A549 (cell line): ENCODE data around the gene TNFRSF1B. TPM values are rescaled to one million over a fixed set of nuclear protein-coding genes. Genes with fewer than 3 reads are reported as not detected.

Source experiments
- ATAC-seq, 2 experiments: fragments of 200-7000 bp in 1 of 2; fragments of >200 bp in 1 of 2; cut with Nextera tagmentation in 1 of 2; cut with Tn5 transposase in 1 of 2; 3 replicates each; pipeline versions ENCODE4 v1.8.0 to v1.9.1; 2018 to 2020; ENCODE audit warnings: mild to moderate bottlenecking in 1 of 2, moderate library complexity in 1 of 2
- CTCF ChIA-PET: fragments of 300-600 bp; sonication (Branson Sonifier 250); formaldehyde crosslinking; extraction: SDS; loops from one replicate; lab custom pipeline; 2021; ENCODE audit warnings: antibody characterized with exemption, inconsistent platforms; lab: Yijun Ruan, JAX
- POLR2A ChIA-PET: fragments of 350-600 bp; formaldehyde crosslinking; extraction: SDS; loops from one replicate; lab custom pipeline; 2021; ENCODE audit warnings: antibody characterized with exemption, inconsistent platforms; lab: Yijun Ruan, JAX
- DNase-seq, 2 experiments: peaks; one replicate each; pipeline versions ENCODE4 v3.0.0 to v3.0.0-alpha.2; 2011 to 2016; ENCODE audit warnings: low read depth in 1 of 2, low spot score in 1 of 2
- FAIRE-seq: peaks from 2 replicates; lab custom pipeline; 2011; peaks lifted over from hg19 to GRCh38; lab: Jason Lieb, UNC
- H3K27ac ChIP-seq, 2 experiments: fragments of >200 bp; sonication (Bioruptor Twin); formaldehyde crosslinking; 3 replicates each; pipeline ENCODE4 v1.5.1; 2016 to 2017
- H3K4me1 ChIP-seq: fragments of >200 bp; sonication (Bioruptor Twin); formaldehyde crosslinking; 3 replicates; pipeline ENCODE4 v1.6.1; 2016
- H3K4me2 ChIP-seq: fragments of >200 bp; sonication (Bioruptor Twin); formaldehyde crosslinking; 3 replicates; pipeline ENCODE4 v1.6.1; 2016
- H3K4me3 ChIP-seq: fragments of >200 bp; sonication (Bioruptor Twin); formaldehyde crosslinking; 3 replicates; pipeline ENCODE4 v1.5.1; 2016
- H3K9me3 ChIP-seq: fragments of >200 bp; sonication (Bioruptor Twin); formaldehyde crosslinking; 3 replicates; pipeline ENCODE4 v1.6.1; 2016
- CBX2 ChIP-seq: fragments of 200-600 bp; sonication (generic); IDR thresholded peaks from 2 replicates; pipeline ENCODE4 v1.6.1; 2016; ENCODE audit warnings: low read depth, mild to moderate bottlenecking, borderline replicate concordance
- CHD2 ChIP-seq: fragments of 150-350 bp; IDR thresholded peaks from 2 replicates; pipeline ENCODE4 v1.6.1; 2014; ENCODE audit warnings: low read length; ENCODE audit not compliant: partially characterized antibody
- EHMT2 ChIP-seq: fragments of 200-600 bp; sonication (generic); IDR thresholded peaks from 2 replicates; pipeline ENCODE4 v1.6.1; 2016; ENCODE audit warnings: antibody characterized with exemption, low read depth, mild to moderate bottlenecking, moderate library complexity
- ESRRA ChIP-seq: fragments of 150-350 bp; IDR thresholded peaks from 2 replicates; pipeline ENCODE4 v1.6.1; 2014; ENCODE audit warnings: mild to moderate bottlenecking, low read length, borderline replicate concordance
- FOSB ChIP-seq: fragments of 250-450 bp; sonication (Bioruptor Pico); IDR thresholded peaks from 2 replicates; pipeline ENCODE4 v1.5.0; 2020; ENCODE audit warnings: mild to moderate bottlenecking, moderate library complexity
- FOSL2 ChIP-seq, 2 experiments: fragments of 450-650 bp in 1 of 2; fragments of >200 bp in 1 of 2; sonication (Bioruptor Twin) in 1 of 2; formaldehyde crosslinking; IDR thresholded peaks; 2 replicates each; pipeline versions ENCODE4 v1.5.0 to v1.6.1; 2016 to 2020; ENCODE audit warnings: mild to moderate bottlenecking in 1 of 2, moderate library complexity in 1 of 2
- HDAC2 ChIP-seq: fragments of 200-600 bp; sonication (generic); IDR thresholded peaks from 2 replicates; pipeline ENCODE4 v1.6.1; 2016
- HEYL ChIP-seq: fragments of 250-450 bp; sonication (Bioruptor Pico); IDR thresholded peaks from 2 replicates; pipeline ENCODE4 v1.8.0; 2021; ENCODE audit warnings: mild to moderate bottlenecking, moderate library complexity
- HOXB5 ChIP-seq: fragments of 250-450 bp; sonication (Bioruptor Pico); IDR thresholded peaks from 2 replicates; pipeline ENCODE4 v1.5.0; 2020; ENCODE audit warnings: mild to moderate bottlenecking, moderate library complexity
- JUNB ChIP-seq: fragments of >200 bp; sonication (Bioruptor Twin); formaldehyde crosslinking; IDR thresholded peaks from 2 replicates; pipeline ENCODE4 v1.6.1; 2016
- MAZ ChIP-seq: fragments of 150-350 bp; IDR thresholded peaks from 2 replicates; pipeline ENCODE4 v1.6.1; 2014; ENCODE audit warnings: antibody characterized with exemption, low read depth, low read length, borderline replicate concordance
- MYC ChIP-seq: IDR thresholded peaks from 2 replicates; pipeline ENCODE4 v1.6.1; 2012; ENCODE audit warnings: mild to moderate bottlenecking, inconsistent platforms, low read length, improper control_type of control experiment, borderline replicate concordance
- NR3C1 ChIP-seq: fragments of >200 bp; sonication (Bioruptor Twin); formaldehyde crosslinking; IDR thresholded peaks from 3 replicates; pipeline ENCODE4 v1.6.1; 2017
- POLR2AphosphoS2 ChIP-seq: conservative IDR thresholded peaks from 2 replicates; pipeline ENCODE4 v1.6.1; 2012; ENCODE audit warnings: low read length, improper control_type of control experiment, inconsistent platforms
- RAD21 ChIP-seq, 2 experiments: fragments of >200 bp in 1 of 2; sonication (Bioruptor Twin) in 1 of 2; formaldehyde crosslinking in 1 of 2; IDR thresholded peaks in 1 of 2; conservative IDR thresholded peaks in 1 of 2; 2 replicates in 1 of 2; 3 replicates in 1 of 2; pipeline ENCODE4 v1.6.1; 2012 to 2018; ENCODE audit warnings: inconsistent platforms in 1 of 2
- RNF2 ChIP-seq: fragments of 200-600 bp; sonication (generic); IDR thresholded peaks from 2 replicates; pipeline ENCODE4 v1.6.1; 2016; ENCODE audit warnings: low read depth, mild to moderate bottlenecking, antibody characterized with exemption, moderate library complexity, borderline replicate concordance
- ZFP36 ChIP-seq: fragments of 450-650 bp; IDR thresholded peaks from 2 replicates; pipeline ENCODE4 v1.6.1; 2014; ENCODE audit warnings: borderline replicate concordance; ENCODE audit not compliant: partially characterized antibody
- WGBS: methylation state at CpG from one replicate; pipeline ENCODE4 v1.1.6; 2017; ENCODE audit errors: missing lambda C conversion rate; 5-methylcytosine and 5-hydroxymethylcytosine counted together
- polyA plus RNA-seq, 4 experiments: library from polyadenylated mRNA; depleted of rRNA in 3 of 4; stranded (reverse); fragments of >200 nt; fragmentation: RNase III in 1 of 4; extraction: RNeasy Plus Mini Kit Qiagen cat#74134 plus additional on column Dnase treatment in 1 of 4; gene quantifications; 2 replicates in 3 of 4; 3 replicates in 1 of 4; pipeline ENCODE4 v1.2.3, GENCODE V29; 2011 to 2017
- TF ChIP-seq, protein P1 (sequence below): fragments of >200 bp; sonication (Bioruptor Twin); formaldehyde crosslinking; IDR thresholded peaks from 2 replicates; pipeline ENCODE4 v1.6.1; 2016
- TF ChIP-seq, protein P2 (sequence below): fragments of 250-450 bp; sonication (Bioruptor Pico); IDR thresholded peaks from 2 replicates; pipeline ENCODE4 v1.5.0; 2020; ENCODE audit warnings: low read depth, mild to moderate bottlenecking, moderate library complexity
- TF ChIP-seq, protein P3 (sequence below): fragments of 200-600 bp; sonication (generic); IDR thresholded peaks from 2 replicates; pipeline ENCODE4 v1.6.1; 2016; ENCODE audit warnings: antibody characterized with exemption, mild to moderate bottlenecking, moderate library complexity
- TF ChIP-seq, protein P4 (sequence below): fragments of 250-450 bp; sonication (Bioruptor Pico); IDR thresholded peaks from 2 replicates; pipeline ENCODE4 v1.5.0; 2021; ENCODE audit warnings: mild to moderate bottlenecking, moderate library complexity, borderline replicate concordance

The TNFRSF1B gene
- polyA plus RNA-seq, 2 of the 4 experiments (the other 2 are of a cell fraction), result 0.05 to 0.06 TPM

DNA sequence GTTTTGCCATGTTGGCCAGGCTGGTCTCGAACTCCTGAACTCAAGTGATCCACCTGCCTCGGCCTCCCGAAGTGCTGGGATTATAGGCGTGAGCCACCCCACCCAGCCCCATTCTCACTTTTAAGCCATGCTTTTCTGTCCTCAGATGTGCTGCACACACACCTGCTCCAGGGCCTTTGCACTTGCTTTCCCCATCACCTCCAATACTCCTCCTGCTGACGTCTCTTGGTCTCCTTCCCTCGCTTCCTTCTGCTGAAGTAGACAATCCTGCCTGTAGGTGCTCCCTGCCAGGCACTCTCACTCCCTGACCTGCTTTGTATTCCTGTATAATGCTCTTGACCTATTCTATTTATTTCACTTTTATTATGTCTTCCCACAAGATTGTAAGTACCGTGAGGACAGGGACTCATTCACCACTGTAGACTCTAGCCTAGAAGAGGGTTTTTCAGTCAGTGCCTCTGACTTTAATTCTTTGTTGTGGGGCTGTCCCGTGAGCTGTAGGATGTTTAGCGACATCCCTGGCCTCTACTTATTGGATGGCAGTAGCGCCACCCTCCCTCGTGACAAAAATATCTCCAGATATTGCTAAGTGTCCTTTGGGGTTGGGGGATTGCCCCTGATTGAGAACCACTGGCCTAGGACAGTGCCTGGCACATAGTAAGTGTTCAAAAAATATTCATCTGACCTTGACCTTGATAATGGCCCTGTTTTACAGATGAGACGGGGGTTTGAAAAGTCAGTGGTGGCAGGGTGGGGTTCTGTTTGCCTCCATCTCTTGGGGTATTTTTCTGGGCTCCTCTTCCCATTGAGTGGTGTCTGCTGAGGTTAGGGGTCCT lies 4.6 kb downstream of the TNFRSF1B start:
- no peak for ATAC-seq
- FAIRE-seq, result no peak
- H3K4me2 ChIP-seq, result no peak overlapping the region
- ChIA-PET CTCF (no interaction called here), POLR2A (no interaction called here)
- no peak overlapping the region for H3K4me3 ChIP-seq
- DNase-seq, result no peak
- H3K9me3 ChIP-seq, result no peaks in the 10 kb centered on the region
- WGBS, result 78% methylated on average over 12 of the region's 12 CpGs
- no peaks in the 10 kb centered on the region for H3K4me1 ChIP-seq
- no peak overlapping the region for H3K27ac ChIP-seq
- no peak for TF ChIP-seq ZFP36
- TF ChIP-seq HDAC2, result no peak
- TF ChIP-seq MAZ, result no peak
- TF ChIP-seq RAD21 (conservative IDR thresholded peaks at IDR 0.05 in 1 of 2, IDR thresholded peaks at IDR 0.05 in 1 of 2), result no peak
- TF ChIP-seq, protein P1, sequence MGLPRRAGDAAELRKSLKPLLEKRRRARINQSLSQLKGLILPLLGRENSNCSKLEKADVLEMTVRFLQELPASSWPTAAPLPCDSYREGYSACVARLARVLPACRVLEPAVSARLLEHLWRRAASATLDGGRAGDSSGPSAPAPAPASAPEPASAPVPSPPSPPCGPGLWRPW, result no peak

DNA sequence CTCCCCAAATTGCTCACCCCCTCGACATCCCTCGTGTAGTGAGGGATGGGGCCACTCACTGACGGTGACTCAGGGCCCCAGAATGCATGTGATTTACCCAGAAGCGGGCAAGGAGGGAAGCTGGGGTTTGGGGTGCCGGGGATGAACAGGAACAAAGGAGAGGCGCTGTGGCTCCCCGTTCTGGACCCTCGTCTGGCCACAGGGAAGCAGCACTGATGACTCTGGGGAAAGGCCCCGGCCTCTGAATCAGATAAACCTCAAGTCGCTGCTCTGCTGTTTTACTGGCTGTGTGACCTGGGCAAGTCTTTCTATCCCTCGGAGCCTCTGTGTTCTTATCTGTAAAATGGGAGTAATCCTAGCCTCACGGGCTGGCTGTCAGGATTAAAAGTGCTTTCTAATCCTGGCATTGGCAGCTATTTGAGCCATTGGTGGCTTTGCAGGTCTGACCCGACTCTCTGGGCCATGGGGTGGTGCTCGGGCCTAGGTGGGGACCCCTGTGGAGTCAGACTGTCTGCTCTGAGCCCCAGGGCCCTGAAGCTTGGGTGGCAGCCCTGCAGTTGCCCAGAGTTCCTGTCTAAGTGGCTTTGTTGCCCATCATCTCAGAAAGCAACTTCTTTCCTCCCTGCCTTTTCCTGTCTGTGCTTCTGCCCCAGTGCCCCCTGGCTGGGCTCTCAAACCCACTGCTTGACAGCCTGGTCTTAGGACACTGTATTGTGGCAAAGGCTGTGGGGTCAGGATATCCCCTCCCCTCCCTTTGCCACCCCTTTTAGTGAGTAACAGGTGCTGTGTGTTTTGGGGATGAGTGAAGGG lies 5.5 kb downstream of the TNFRSF1B start:
- H3K4me2 ChIP-seq, result no peak overlapping the region
- POLR2A ChIA-PET, result no interaction called here
- CTCF ChIA-PET, result no interaction called here
- H3K9me3 ChIP-seq, result no peaks in the 10 kb centered on the region
- H3K4me1 ChIP-seq, result no peaks in the 10 kb centered on the region
- H3K27ac ChIP-seq, result no peak overlapping the region
- FAIRE-seq (no peak), ATAC-seq (no peak), DNase-seq (no peak)
- 65% methylated on average over 10 of the region's 14 CpGs for WGBS
- no peak overlapping the region for H3K4me3 ChIP-seq
- no peak for TF ChIP-seq CHD2
- TF ChIP-seq ESRRA, result no peak
- TF ChIP-seq EHMT2, result no peak
- no peak for TF ChIP-seq HEYL (CRISPR knock-in tag)
- no peak for TF ChIP-seq FOSL2 (IDR thresholded peaks at IDR 0.05)
- TF ChIP-seq FOSL2 (CRISPR knock-in tag; IDR thresholded peaks at IDR 0.05), result no peak
- TF ChIP-seq FOSB (CRISPR knock-in tag), result no peak
- TF ChIP-seq, protein P2, sequence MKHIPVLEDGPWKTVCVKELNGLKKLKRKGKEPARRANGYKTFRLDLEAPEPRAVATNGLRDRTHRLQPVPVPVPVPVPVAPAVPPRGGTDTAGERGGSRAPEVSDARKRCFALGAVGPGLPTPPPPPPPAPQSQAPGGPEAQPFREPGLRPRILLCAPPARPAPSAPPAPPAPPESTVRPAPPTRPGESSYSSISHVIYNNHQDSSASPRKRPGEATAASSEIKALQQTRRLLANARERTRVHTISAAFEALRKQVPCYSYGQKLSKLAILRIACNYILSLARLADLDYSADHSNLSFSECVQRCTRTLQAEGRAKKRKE, result no peak
- no peak for TF ChIP-seq MYC
- no peak for TF ChIP-seq POLR2AphosphoS2
- TF ChIP-seq, protein P3, sequence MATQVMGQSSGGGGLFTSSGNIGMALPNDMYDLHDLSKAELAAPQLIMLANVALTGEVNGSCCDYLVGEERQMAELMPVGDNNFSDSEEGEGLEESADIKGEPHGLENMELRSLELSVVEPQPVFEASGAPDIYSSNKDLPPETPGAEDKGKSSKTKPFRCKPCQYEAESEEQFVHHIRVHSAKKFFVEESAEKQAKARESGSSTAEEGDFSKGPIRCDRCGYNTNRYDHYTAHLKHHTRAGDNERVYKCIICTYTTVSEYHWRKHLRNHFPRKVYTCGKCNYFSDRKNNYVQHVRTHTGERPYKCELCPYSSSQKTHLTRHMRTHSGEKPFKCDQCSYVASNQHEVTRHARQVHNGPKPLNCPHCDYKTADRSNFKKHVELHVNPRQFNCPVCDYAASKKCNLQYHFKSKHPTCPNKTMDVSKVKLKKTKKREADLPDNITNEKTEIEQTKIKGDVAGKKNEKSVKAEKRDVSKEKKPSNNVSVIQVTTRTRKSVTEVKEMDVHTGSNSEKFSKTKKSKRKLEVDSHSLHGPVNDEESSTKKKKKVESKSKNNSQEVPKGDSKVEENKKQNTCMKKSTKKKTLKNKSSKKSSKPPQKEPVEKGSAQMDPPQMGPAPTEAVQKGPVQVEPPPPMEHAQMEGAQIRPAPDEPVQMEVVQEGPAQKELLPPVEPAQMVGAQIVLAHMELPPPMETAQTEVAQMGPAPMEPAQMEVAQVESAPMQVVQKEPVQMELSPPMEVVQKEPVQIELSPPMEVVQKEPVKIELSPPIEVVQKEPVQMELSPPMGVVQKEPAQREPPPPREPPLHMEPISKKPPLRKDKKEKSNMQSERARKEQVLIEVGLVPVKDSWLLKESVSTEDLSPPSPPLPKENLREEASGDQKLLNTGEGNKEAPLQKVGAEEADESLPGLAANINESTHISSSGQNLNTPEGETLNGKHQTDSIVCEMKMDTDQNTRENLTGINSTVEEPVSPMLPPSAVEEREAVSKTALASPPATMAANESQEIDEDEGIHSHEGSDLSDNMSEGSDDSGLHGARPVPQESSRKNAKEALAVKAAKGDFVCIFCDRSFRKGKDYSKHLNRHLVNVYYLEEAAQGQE, result no peak
- TF ChIP-seq HDAC2, result no peak
- TF ChIP-seq HOXB5 (CRISPR knock-in tag), result no peak
- TF ChIP-seq, protein P4, sequence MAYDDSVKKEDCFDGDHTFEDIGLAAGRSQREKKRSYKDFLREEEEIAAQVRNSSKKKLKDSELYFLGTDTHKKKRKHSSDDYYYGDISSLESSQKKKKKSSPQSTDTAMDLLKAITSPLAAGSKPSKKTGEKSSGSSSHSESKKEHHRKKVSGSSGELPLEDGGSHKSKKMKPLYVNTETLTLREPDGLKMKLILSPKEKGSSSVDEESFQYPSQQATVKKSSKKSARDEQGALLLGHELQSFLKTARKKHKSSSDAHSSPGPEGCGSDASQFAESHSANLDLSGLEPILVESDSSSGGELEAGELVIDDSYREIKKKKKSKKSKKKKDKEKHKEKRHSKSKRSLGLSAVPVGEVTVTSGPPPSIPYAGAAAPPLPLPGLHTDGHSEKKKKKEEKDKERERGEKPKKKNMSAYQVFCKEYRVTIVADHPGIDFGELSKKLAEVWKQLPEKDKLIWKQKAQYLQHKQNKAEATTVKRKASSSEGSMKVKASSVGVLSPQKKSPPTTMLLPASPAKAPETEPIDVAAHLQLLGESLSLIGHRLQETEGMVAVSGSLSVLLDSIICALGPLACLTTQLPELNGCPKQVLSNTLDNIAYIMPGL, result no peak
- no peak for TF ChIP-seq NR3C1
- no peak for TF ChIP-seq CBX2
- no peak for TF ChIP-seq RNF2
- no peak for TF ChIP-seq JUNB
- TF ChIP-seq, all 56 proteins: peak for 0
